ENCODE measurements around the gene FLRT1.

GRCh38 chr11:64065712-64066111, 30.0 kb downstream of the FLRT1 start:
- TF ChIP-seq CTCF (conservative IDR thresholded peaks at IDR 0.05 in 1 of 2, IDR thresholded peaks at IDR 0.05 in 1 of 2; ENCODE audit: low read depth in 1 of 2, low read length in 2 of 2) (no peak), EZH2 (IDR thresholded peaks at IDR 0.05; ENCODE audit: low read length, missing control alignments) (no peak)

Data from fibroblast of lung (primary cell).